Activated gamma-delta T cell (primary cell): Measurements from ENCODE around the gene SCNM1.
"Not testable (repeated sequence)": the region's sequence is repeated elsewhere in the genome, so short reads cannot be mapped to it uniquely, and the experiment has no call there.

Source experiments
- DNase-seq: peaks from one replicate; lab custom pipeline; 2025; lab: John Stamatoyannopoulos, UW

Gene SCNM1

DNA sequence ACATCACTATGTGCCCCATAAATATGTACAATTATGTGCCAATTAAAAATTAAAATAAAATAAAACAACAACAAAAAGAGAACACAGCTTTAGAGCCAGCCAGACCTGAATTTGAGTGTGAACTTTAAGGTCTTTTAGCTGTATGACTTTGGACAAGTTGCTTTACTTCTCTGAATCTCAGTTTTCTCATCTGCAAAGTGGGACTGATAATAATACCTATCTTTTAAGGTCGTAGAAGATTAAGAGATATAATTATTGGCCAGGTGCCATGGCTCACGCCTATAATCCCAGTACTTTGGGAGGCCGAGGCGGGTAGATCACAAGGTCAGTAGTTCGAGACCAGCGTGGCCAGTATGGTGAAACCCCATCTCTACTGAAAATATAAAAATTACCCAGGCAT lies 27.4 kb downstream of the SCNM1 start:
- no peak for DNase-seq

DNA sequence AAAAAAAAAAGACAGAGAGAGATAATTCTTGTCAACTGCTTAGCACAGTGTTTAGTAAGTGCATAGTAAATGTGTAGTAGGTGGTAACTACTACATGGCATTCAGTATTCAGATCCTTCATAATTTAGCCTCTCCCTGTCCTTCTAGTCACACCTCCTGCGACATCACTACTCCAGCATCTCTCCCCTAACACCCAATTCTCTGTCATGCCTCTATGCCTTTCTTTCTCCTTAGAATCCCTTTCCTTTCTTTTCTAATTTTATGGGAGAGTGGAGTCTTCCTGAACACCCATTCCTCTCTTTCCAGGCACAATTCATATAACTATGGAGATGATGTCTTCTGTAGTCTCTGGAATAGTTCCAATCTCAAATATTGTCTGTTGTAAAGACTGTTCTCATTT lies 27.9 kb downstream of the SCNM1 start:
- no peak for DNase-seq

DNA sequence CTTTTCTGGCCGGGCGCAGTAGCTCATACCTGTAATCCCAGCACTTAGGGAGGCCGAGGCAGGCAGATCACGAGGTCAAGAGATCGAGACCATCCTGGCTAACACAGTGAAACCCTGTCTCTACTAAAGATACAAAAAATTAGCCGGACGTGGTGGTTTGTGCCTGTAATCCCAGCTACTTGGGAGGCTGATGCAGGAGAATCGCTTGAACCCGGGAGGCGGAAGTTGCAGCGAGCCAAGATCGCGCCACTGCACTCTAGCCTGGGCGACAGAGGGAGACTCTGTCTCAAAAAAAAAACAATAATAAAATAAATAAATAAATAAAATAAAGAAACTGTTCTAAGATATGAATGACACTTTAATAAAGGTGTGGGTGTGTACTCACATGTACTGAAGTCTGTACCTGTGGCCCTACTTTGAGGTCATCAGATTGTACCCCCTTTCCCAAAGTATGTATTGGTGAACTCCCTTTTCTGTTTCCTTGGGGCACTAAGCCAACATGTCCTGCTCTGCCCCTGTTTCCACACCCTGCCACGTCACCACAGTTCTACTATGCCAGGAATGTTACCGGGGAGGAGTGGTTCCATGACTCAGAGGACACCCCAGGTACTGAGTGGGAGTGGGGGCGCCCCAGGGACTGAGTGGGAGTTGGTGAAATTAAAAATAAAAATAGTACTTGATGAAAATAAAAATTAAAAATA lies 29.1 kb downstream of the SCNM1 start:
- DNase-seq: not testable (repeated sequence)

DNA sequence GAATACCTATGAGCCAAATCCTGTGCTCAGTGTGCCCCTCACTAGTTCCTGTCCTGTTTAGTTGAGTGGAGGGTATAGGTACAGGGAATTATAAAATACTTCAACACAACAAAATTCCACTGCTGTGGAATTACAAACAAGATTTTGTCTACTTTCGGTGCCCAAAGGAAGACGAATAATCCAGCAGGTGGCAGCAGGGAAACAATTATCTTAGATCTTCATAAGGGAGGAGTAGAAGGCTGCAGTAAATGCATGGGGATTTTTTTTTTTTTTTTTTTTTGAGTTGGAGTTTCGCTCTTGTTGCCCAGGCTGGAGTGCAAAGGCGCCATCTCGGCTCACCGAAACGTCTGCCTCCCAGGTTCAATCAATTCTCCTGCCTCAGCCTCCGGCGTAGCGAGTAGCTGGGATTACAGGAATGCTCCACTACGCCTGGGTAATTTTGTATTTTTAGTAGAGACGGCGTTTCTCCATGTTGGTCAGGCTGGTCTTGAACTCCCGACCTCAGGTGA lies 30.4 kb downstream of the SCNM1 start:
- no peak for DNase-seq

DNA sequence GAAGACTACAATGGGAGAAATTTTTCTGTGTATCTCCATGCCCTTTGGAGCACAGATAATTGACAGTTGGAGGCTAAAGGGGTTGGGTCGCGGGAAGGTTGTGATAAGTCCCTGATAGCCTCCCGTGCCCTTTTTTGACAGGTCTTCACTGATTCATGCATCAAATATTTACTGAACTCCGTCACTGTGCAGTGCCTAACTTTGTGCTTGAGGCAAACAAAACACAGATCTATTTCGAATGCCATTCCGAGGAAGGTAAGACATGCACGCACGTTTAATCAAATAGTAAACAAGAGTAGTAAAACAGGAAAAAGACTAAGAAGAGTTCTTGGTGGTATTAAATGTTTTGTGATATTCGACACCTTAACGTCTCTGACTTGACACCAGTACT lies 31.9 kb downstream of the SCNM1 start:
- no peak for DNase-seq

DNA sequence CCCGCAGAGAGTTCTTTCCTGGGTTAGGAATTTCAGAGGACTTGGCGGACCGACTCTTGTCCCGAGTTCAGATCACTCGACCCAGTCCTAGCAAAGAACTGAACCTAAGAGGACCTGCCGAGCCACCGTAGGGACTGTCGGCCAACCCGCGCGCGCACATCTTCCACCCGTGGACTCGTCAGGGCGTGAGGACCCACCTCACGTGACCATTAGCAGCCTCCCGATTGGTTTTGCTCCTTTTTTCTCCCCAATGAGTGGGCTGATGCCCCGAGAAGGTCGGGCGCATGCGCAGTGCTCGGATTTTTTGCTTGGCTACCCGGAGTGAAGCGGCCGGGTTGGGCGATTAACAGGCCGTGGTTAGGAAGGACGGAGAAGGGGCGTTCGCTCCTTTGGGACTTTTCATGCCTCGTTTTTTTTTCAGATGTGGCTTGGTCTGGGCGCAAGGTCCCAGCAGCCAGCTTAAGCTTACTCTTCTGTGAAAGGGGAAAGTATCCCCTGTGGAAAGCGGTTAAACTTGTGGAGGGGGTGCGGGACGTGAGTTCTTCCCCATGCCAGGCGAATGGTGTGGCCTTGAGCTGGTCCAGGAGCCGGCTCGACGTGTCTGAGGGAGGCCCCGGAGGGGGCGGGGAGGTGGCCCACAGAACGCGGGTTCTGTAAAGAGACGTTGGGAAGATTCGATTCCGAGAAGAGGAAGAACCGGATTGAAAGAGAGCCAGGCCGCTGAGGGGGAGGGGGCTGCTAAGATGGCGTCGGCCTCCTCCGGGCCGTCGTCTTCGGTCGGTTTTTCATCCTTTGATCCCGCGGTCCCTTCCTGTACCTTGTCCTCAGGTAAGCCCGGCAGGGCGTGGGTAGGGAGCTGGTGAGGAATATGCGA lies 32.5 kb downstream of the SCNM1 start, which contains the start of gene PIP5K1A:
Gene PIP5K1A (plus strand): TSS at position 299 of the 874 bp plus-strand sequence. CDS start 445 bp downstream, at position 744.
- peak; percentile 93 for DNase-seq

DNA sequence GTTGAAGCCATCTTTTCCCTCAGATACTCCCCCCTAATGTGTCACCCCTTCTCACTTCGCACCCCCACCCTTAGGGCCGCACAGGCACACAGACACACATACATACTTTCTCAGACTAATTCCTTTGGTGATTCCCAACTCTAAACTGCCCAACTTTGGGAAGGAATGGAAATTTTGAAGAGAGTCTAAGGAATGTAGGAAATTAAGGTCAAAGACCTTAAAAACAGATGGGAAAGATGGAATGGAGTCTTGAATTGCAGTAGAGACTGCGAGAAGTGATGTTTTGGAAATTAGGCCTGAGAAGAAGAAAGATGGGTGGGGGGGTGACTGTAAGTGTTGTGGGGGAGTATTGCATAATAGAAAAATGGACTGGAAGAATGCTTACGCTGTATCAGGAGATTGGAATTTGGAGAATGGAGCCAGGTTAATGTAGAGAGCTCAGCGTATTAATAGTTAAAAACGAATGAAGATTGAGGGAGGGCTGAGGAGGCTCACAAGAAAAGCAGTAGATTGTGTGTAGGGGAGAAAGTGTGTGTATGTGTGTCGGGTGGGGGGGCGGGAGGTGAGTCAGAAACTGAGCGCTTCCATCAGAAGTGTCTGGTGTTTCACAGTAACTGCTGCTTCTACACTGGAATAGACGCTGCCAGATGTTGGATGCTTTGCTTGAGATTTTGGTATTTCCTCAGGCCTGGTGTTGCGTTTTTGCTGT lies 34.1 kb downstream of the SCNM1 start:
- no peak for DNase-seq

DNA sequence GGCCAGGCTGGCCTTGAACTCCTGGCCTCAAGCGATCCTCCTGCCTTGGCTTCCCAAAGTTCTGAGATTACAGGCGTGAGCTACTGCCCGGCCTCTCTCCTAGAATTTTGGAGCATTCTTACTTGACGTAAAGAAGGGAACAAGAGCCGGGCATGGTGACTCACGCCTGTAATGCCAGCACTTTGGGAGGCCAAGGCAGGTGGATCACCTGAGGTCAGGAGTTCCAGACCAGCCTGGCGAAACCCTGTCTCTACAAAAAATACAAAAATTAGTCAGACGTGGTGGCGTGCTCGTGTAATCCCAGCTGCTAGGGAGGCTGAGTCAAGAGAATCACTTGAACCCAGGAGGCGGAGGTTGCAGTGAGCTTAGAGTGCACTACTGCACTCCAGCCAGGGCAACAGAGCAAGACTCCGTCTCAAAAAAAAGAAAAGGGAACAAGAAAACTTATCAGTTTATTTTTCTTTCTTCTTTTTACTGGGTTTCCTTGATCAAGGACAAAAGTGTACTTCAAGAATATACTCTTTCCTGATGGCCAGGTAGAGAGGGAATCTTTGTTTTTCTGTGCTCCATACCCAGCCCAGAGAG lies 39.5 kb downstream of the SCNM1 start:
- not testable (repeated sequence) for DNase-seq

DNA sequence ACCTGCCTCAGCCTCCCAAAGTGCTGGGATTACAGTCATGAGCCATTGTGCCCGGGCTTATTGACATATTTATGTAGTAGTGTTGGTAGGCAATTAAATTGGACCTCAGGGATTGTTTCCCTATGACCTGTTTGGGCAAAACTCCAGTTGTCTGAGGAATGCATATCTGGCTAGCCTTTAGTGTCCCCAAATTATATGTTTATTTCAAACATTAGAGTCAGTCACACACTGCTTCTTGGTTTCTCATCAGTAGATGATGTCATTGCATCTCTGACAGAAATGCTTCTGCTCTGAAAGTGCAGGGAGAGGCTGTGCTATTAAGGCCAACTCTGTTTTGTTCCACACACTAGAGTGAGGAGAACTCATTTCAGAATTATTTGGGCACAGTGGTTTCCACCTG lies 44.9 kb downstream of the SCNM1 start:
- DNase-seq: no peak

DNA sequence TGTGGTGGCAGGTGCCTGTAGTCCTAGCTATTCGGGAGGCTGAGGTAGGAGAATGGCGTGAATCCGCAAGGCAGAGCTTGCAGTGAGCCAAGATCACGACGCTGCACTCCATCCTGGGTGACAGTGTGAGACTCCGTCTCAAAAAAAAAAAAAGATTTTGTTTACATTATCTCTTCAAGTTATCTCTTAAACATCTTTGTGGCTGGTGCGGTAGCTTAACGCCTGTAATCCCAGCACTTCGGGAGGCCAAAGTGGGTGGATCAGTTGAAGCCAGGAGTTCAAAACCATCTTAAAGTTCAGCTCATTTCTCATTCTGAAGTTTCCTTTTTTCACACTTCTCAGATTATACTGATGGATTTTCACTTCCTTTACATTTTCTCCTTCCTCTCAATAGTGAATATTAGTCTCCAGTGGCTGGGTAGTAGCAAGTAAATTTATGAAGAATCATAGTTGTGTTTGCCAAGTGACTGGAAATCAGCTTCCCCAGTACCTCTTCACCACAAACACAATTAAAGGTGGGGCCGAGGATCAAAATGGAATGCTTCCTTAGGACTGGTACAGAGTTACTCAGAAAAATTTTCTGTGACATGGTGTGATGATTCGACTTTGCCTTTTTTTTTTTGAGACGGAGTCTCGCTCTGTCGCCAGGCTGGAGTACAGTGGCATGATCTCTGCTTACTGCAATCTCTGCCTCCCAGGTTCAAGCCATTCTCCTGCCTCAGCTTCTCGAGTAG lies 46.2 kb downstream of the SCNM1 start:
- no peak for DNase-seq

DNA sequence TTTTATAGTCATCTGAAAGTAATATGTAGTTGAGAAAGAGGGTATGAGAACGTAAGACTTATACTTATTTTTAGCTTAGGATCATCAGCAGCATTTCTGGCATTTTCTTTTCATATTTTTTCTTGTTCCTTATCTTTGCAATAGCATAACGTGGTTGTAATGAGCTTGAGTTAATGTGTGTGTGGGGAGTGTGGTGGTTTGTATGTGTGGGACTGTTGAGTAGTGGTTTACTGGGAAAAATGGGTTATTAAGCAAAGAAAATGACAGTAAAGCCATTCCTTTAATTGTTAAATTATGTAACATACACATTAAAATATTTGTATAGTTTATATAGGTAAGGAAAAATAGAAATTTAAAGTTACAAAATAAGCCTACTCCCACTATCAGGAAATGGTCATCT lies 47.6 kb downstream of the SCNM1 start:
- no peak for DNase-seq
